KMS-11 (cell line): ENCODE data around the gene TXLNG.
A peak's percentile ranks its signal among the peaks of the same experiment; 100 is the strongest.

Experiments used
- H2AFZ ChIP-seq: fragments of 200-600 bp; sonication (generic); 2 replicates; pipeline ENCODE4 v1.6.1; 2016; ENCODE audit warnings: antibody characterized with exemption, mixed run types, low read depth
- H3K27ac ChIP-seq: fragments of 200-600 bp; sonication (generic); 2 replicates; pipeline ENCODE4 v1.6.1; 2016; ENCODE audit warnings: mild to moderate bottlenecking, mixed run types
- H3K27me3 ChIP-seq: fragments of 200-600 bp; sonication (generic); 2 replicates; pipeline ENCODE4 v1.6.1; 2017; ENCODE audit warnings: mild to moderate bottlenecking, low read depth, mixed run types, moderate library complexity; ENCODE audit not compliant: insufficient read depth
- H3K36me3 ChIP-seq: fragments of 200-600 bp; sonication (generic); 2 replicates; pipeline ENCODE4 v1.6.1; 2017; ENCODE audit warnings: mild to moderate bottlenecking, mixed run types; ENCODE audit not compliant: insufficient read depth
- H3K4me1 ChIP-seq: fragments of 200-600 bp; sonication (generic); 2 replicates; pipeline ENCODE4 v1.6.1; 2016; ENCODE audit warnings: mild to moderate bottlenecking, low read depth, mixed run types; ENCODE audit not compliant: poor library complexity, severe bottlenecking
- H3K4me2 ChIP-seq: fragments of 200-600 bp; sonication (generic); 2 replicates; pipeline ENCODE4 v1.7.0; 2016; ENCODE audit warnings: mild to moderate bottlenecking, mixed run types
- H3K4me3 ChIP-seq: fragments of 200-600 bp; sonication (generic); IDR thresholded peaks from 2 replicates; pipeline ENCODE4 v1.6.1; 2017; ENCODE audit warnings: low read depth, low read length, mixed read lengths; ENCODE audit not compliant: insufficient read depth
- H3K79me2 ChIP-seq: fragments of 200-600 bp; sonication (generic); 2 replicates; pipeline ENCODE4 v1.6.1; 2016; ENCODE audit warnings: low read depth, mixed run types; ENCODE audit not compliant: insufficient read depth
- H3K9ac ChIP-seq: fragments of 200-600 bp; sonication (generic); 2 replicates; pipeline ENCODE4 v1.6.1; 2016; ENCODE audit warnings: mild to moderate bottlenecking, mixed run types
- H4K20me1 ChIP-seq: fragments of 200-600 bp; sonication (generic); 2 replicates; pipeline ENCODE4 v1.6.1; 2016; ENCODE audit warnings: mild to moderate bottlenecking, mixed run types; ENCODE audit not compliant: insufficient read depth
- CTCF ChIP-seq: fragments of 200-600 bp; sonication (generic); conservative IDR thresholded peaks from 2 replicates; pipeline ENCODE4 v1.6.1; 2017; ENCODE audit warnings: low read depth, mild to moderate bottlenecking, antibody characterized with exemption, low read length, moderate library complexity, mixed read lengths

Gene TXLNG

GRCh38 chrX:16807976-16808542 lies 21.8 kb downstream of the TXLNG start:
- Histone ChIP-seq H3K27ac (no peak overlapping the region), H3K27me3 (no peaks in the 10 kb centered on the region), H3K4me2 (peak overlapping the region; percentile 42), H3K4me1 (peaks cover 17% of the 10 kb centered on the region), H3K9ac (no peak overlapping the region), H3K79me2 (peaks cover 85% of the 10 kb centered on the region), H3K4me3 (no peak overlapping the region), H3K36me3 (no peaks in the 10 kb centered on the region), H4K20me1 (peaks cover 7% of the 10 kb centered on the region; the same call in 1 of the 2 replicates), H2AFZ (no peak overlapping the region)
- TF ChIP-seq CTCF = no peak

- Histone ChIP-seq H4K20me1 (no peaks in the 10 kb centered on the region), H3K4me2 (no peak overlapping the region), H3K4me3 (no peak overlapping the region), H3K36me3 (no peaks in the 10 kb centered on the region), H3K9ac (no peak overlapping the region), H3K27me3 (no peaks in the 10 kb centered on the region), H2AFZ (no peak overlapping the region), H3K4me1 (peaks cover 9% of the 10 kb centered on the region), H3K79me2 (peaks cover 44% of the 10 kb centered on the region; the same call in 1 of the 2 replicates), H3K27ac (no peak overlapping the region)
- TF ChIP-seq CTCF = no peak
Measured at GRCh38 chrX:16814597-16814996, 28.3 kb downstream of the TXLNG start.

- no peaks in the 10 kb centered on the region for H3K27me3 ChIP-seq
- no peaks in the 10 kb centered on the region; the same call in 1 of the 2 replicates for H3K36me3 ChIP-seq
- H4K20me1 ChIP-seq = no peaks in the 10 kb centered on the region
- H3K27ac ChIP-seq = no peak overlapping the region
- no peak overlapping the region for H3K9ac ChIP-seq
- no peak overlapping the region for H3K4me2 ChIP-seq
- H3K79me2 ChIP-seq = peaks cover 8% of the 10 kb centered on the region; the same call in 1 of the 2 replicates
- H3K4me3 ChIP-seq = no peak overlapping the region
- H3K4me1 ChIP-seq = peaks cover 1% of the 10 kb centered on the region
- no peak overlapping the region for H2AFZ ChIP-seq
- TF ChIP-seq CTCF = no peak
Measured at GRCh38 chrX:16819634-16820033, 33.4 kb downstream of the TXLNG start.

GRCh38 chrX:16822723-16823122 lies 36.5 kb downstream of the TXLNG start:
- no peaks in the 10 kb centered on the region for H4K20me1 ChIP-seq
- H3K27ac ChIP-seq = no peak overlapping the region
- no peak for TF ChIP-seq CTCF
- H3K4me1 ChIP-seq = peaks cover 23% of the 10 kb centered on the region
- H2AFZ ChIP-seq = no peak overlapping the region
- H3K4me2 ChIP-seq = no peak overlapping the region
- H3K27me3 ChIP-seq = no peaks in the 10 kb centered on the region
- H3K79me2 ChIP-seq = no peaks in the 10 kb centered on the region
- H3K36me3 ChIP-seq = no peaks in the 10 kb centered on the region; the same call in 1 of the 2 replicates
- no peak overlapping the region for H3K9ac ChIP-seq
- H3K4me3 ChIP-seq = no peak overlapping the region
